DND-41 (cell line): ENCODE measurements around the gene ZCCHC24.

ENCODE experiments used
- ATAC-seq: fragments of 200-7000 bp; cut with Tn5 transposase; 3 replicates; pipeline ENCODE4 v1.9.1; 2021; ENCODE audit warnings: low read depth; ENCODE audit not compliant: insufficient read depth
- DNase-seq: peaks from one replicate; pipeline ENCODE4 v3.0.0-alpha.2; 2020
- H2AFZ ChIP-seq: 2 replicates; pipeline ENCODE4 v1.6.0; 2012; ENCODE audit warnings: low read depth, low read length
- H3K27ac ChIP-seq: 2 replicates; pipeline ENCODE4 v1.5.1; 2012; ENCODE audit warnings: low read length, inconsistent platforms
- H3K27me3 ChIP-seq: fragments of 200-600 bp; sonication (generic); 2 replicates; pipeline ENCODE4 v1.6.0; 2012; ENCODE audit warnings: low read length, mild to moderate bottlenecking, inconsistent platforms; ENCODE audit not compliant: insufficient read depth, poor library complexity
- H3K36me3 ChIP-seq: 2 replicates; pipeline ENCODE4 v1.5.1; 2012; ENCODE audit warnings: low read length, inconsistent platforms; ENCODE audit not compliant: insufficient read depth
- H3K4me1 ChIP-seq: 2 replicates; pipeline ENCODE4 v1.5.1; 2012; ENCODE audit warnings: mild to moderate bottlenecking, low read length; ENCODE audit not compliant: insufficient read depth
- H3K4me2 ChIP-seq: 2 replicates; pipeline ENCODE4 v1.6.0; 2012; ENCODE audit warnings: mild to moderate bottlenecking, moderate library complexity, low read length, inconsistent platforms; ENCODE audit not compliant: insufficient read depth
- H3K4me3 ChIP-seq, 2 experiments: fragments of 200-600 bp in 1 of 2; shearing (Covaris generic) in 1 of 2; 2 replicates each; pipeline ENCODE4 v1.5.1; 2012 to 2016; ENCODE audit warnings: inconsistent platforms in 2 of 2, low read length in 2 of 2, mild to moderate bottlenecking in 2 of 2, low read depth in 1 of 2, moderate library complexity in 1 of 2
- H3K79me2 ChIP-seq: 2 replicates; pipeline ENCODE4 v1.6.0; 2012; ENCODE audit warnings: low read length, inconsistent platforms; ENCODE audit not compliant: insufficient read depth
- H3K9ac ChIP-seq: 2 replicates; pipeline ENCODE4 v1.6.0; 2012; ENCODE audit warnings: low read depth, mild to moderate bottlenecking, inconsistent platforms, low read length, moderate library complexity
- H3K9me3 ChIP-seq: 2 replicates; pipeline ENCODE4 v1.5.1; 2012; ENCODE audit warnings: low read length, moderate library complexity, mild to moderate bottlenecking, inconsistent platforms; ENCODE audit not compliant: insufficient read depth, severe bottlenecking
- H4K20me1 ChIP-seq: 2 replicates; pipeline ENCODE4 v1.6.0; 2012; ENCODE audit warnings: low read length; ENCODE audit not compliant: insufficient read depth
- EZH2 ChIP-seq: IDR thresholded peaks from 3 replicates; pipeline ENCODE4 v1.6.1; 2012; ENCODE audit warnings: borderline replicate concordance, low read depth, mild to moderate bottlenecking, moderate library complexity, low read length, inconsistent platforms; ENCODE audit not compliant: severe bottlenecking
- TF ChIP-seq, protein P1 (sequence below): IDR thresholded peaks from 2 replicates; pipeline ENCODE4 v1.5.1; 2012; ENCODE audit warnings: borderline replicate concordance, low read length, moderate library complexity, mild to moderate bottlenecking; ENCODE audit not compliant: poor library complexity, severe bottlenecking; ENCODE audit errors: extremely low read depth

The ZCCHC24 gene

GRCh38 chr10:79336739-79337138, 108.7 kb downstream of the ZCCHC24 start:
- Histone ChIP-seq H3K4me2 (no peak overlapping the region), H3K27ac (no peak overlapping the region), H3K9ac (no peak overlapping the region), H2AFZ (no peak overlapping the region), H3K9me3 (no peaks in the 10 kb centered on the region), H4K20me1 (peaks cover 15% of the 10 kb centered on the region), H3K4me3 (no peak overlapping the region), H3K4me1 (peaks cover 2% of the 10 kb centered on the region; the same call in 1 of the 2 replicates), H3K79me2 (no peaks in the 10 kb centered on the region), H3K27me3 (no peaks in the 10 kb centered on the region), H3K36me3 (no peaks in the 10 kb centered on the region)
- no peak for ATAC-seq
- DNase-seq, result no peak
- no peak for TF ChIP-seq EZH2
- TF ChIP-seq, protein P1, sequence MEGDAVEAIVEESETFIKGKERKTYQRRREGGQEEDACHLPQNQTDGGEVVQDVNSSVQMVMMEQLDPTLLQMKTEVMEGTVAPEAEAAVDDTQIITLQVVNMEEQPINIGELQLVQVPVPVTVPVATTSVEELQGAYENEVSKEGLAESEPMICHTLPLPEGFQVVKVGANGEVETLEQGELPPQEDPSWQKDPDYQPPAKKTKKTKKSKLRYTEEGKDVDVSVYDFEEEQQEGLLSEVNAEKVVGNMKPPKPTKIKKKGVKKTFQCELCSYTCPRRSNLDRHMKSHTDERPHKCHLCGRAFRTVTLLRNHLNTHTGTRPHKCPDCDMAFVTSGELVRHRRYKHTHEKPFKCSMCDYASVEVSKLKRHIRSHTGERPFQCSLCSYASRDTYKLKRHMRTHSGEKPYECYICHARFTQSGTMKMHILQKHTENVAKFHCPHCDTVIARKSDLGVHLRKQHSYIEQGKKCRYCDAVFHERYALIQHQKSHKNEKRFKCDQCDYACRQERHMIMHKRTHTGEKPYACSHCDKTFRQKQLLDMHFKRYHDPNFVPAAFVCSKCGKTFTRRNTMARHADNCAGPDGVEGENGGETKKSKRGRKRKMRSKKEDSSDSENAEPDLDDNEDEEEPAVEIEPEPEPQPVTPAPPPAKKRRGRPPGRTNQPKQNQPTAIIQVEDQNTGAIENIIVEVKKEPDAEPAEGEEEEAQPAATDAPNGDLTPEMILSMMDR, result no peak

- H2AFZ ChIP-seq, result no peak overlapping the region
- H3K27me3 ChIP-seq, result peaks cover 3% of the 10 kb centered on the region
- H3K4me1 ChIP-seq, result peaks cover 7% of the 10 kb centered on the region; the same call in 1 of the 2 replicates
- no peaks in the 10 kb centered on the region for H3K79me2 ChIP-seq
- H3K36me3 ChIP-seq, result no peaks in the 10 kb centered on the region
- no peak overlapping the region for H3K4me3 ChIP-seq
- no peak overlapping the region for H3K9ac ChIP-seq
- no peak for TF ChIP-seq EZH2
- TF ChIP-seq, protein P1, result no peak
- DNase-seq (no peak), ATAC-seq (no peak)
- peaks cover 17% of the 10 kb centered on the region for H4K20me1 ChIP-seq
- H3K27ac ChIP-seq, result no peak overlapping the region
- H3K4me2 ChIP-seq, result no peak overlapping the region
- H3K9me3 ChIP-seq, result no peaks in the 10 kb centered on the region
Measured at GRCh38 chr10:79336276-79336675, 109.1 kb downstream of the ZCCHC24 start.

GRCh38 chr10:79335470-79336235, 109.8 kb downstream of the ZCCHC24 start:
- Histone ChIP-seq H3K4me3 (no peak overlapping the region), H4K20me1 (peaks cover 16% of the 10 kb centered on the region), H3K4me2 (no peak overlapping the region), H3K36me3 (no peaks in the 10 kb centered on the region), H3K27ac (no peak overlapping the region), H2AFZ (no peak overlapping the region), H3K9me3 (no peaks in the 10 kb centered on the region), H3K27me3 (peaks cover 5% of the 10 kb centered on the region), H3K79me2 (no peaks in the 10 kb centered on the region), H3K9ac (no peak overlapping the region), H3K4me1 (peaks cover 7% of the 10 kb centered on the region; the same call in 1 of the 2 replicates)
- TF ChIP-seq EZH2, result no peak
- TF ChIP-seq, protein P1, result no peak
- DNase-seq, result no peak
- ATAC-seq, result no peak

- DNase-seq, result no peak
- Histone ChIP-seq H3K4me1 (peaks cover 7% of the 10 kb centered on the region; the same call in 1 of the 2 replicates), H3K9me3 (no peaks in the 10 kb centered on the region), H3K4me2 (no peak overlapping the region), H3K27ac (no peak overlapping the region), H4K20me1 (peaks cover 13% of the 10 kb centered on the region), H3K36me3 (no peaks in the 10 kb centered on the region), H3K9ac (no peak overlapping the region), H3K4me3 (no peak overlapping the region), H2AFZ (no peak overlapping the region), H3K79me2 (no peaks in the 10 kb centered on the region), H3K27me3 (peaks cover 7% of the 10 kb centered on the region)
- TF ChIP-seq, protein P1, result no peak
- no peak for TF ChIP-seq EZH2
- ATAC-seq, result no peak
Measured at GRCh38 chr10:79335094-79335469, 110.3 kb downstream of the ZCCHC24 start.
